Astrocyte (in vitro differentiated cells and primary cell): Measurements from ENCODE around the gene PRKCA.

Experiments
- CTCF ChIP-seq: IDR thresholded peaks from 2 replicates; pipeline ENCODE4 v1.5.1; 2011; ENCODE audit warnings: low read depth, mild to moderate bottlenecking, inconsistent platforms, low read length, moderate library complexity; ENCODE audit not compliant: insufficient read depth
- EZH2 ChIP-seq: IDR thresholded peaks from 2 replicates; pipeline ENCODE4 v1.6.1; 2012; ENCODE audit warnings: mild to moderate bottlenecking, low read length, inconsistent platforms; ENCODE audit not compliant: insufficient read depth

- TF ChIP-seq CTCF (no peak), EZH2 (no peak)
Measured at GRCh38 chr17:66738301-66738700, 435.9 kb downstream of the PRKCA start.
